Measurements from ENCODE around the gene P2RX1.

Gene P2RX1

GRCh38 chr17:3887804-3888203 is 28.5 kb downstream of the P2RX1 start:
- DNase-seq (ENCODE audit: low read depth): no peak

- no peak for DNase-seq (ENCODE audit: low read depth)
Observed at GRCh38 chr17:3887394-3887793, 28.9 kb downstream of the P2RX1 start.

GRCh38 chr17:3886776-3887175 is 29.5 kb downstream of the P2RX1 start:
- no peak for DNase-seq (ENCODE audit: low read depth)

GRCh38 chr17:3885970-3886369 is 30.3 kb downstream of the P2RX1 start:
- DNase-seq (ENCODE audit: low read depth): no peak

GRCh38 chr17:3885271-3885670 is 31.0 kb downstream of the P2RX1 start:
- DNase-seq (ENCODE audit: low read depth): no peak

GRCh38 chr17:3884188-3884587 is 32.1 kb downstream of the P2RX1 start:
- no peak for DNase-seq (ENCODE audit: low read depth)

GRCh38 chr17:3882276-3882675 is 34.0 kb downstream of the P2RX1 start:
- DNase-seq (ENCODE audit: low read depth): no peak

- no peak for DNase-seq (ENCODE audit: low read depth)
Observed at GRCh38 chr17:3880983-3881382, 35.3 kb downstream of the P2RX1 start.

- DNase-seq (ENCODE audit: low read depth): no peak
Observed at GRCh38 chr17:3879591-3880417, 36.5 kb downstream of the P2RX1 start.

- no peak for DNase-seq (ENCODE audit: low read depth)
Observed at GRCh38 chr17:3879186-3879585, 37.1 kb downstream of the P2RX1 start.

GRCh38 chr17:3877220-3877619 is 39.0 kb downstream of the P2RX1 start:
- DNase-seq (ENCODE audit: low read depth): no peak

- DNase-seq (ENCODE audit: low read depth): no peak
Observed at GRCh38 chr17:3875317-3875716, 40.9 kb downstream of the P2RX1 start.

GRCh38 chr17:3873862-3874261 is 42.4 kb downstream of the P2RX1 start:
- DNase-seq (ENCODE audit: low read depth): no peak

- no peak for DNase-seq (ENCODE audit: low read depth)
Observed at GRCh38 chr17:3870871-3871306, 45.4 kb downstream of the P2RX1 start.

GRCh38 chr17:3867606-3868005 is 48.7 kb downstream of the P2RX1 start:
- no peak for DNase-seq (ENCODE audit: low read depth)

GRCh38 chr17:3867106-3867505 is 49.2 kb downstream of the P2RX1 start:
- DNase-seq (ENCODE audit: low read depth): no peak

- DNase-seq (ENCODE audit: low read depth): no peak
Observed at GRCh38 chr17:3866276-3866675, 50.0 kb downstream of the P2RX1 start.

- no peak for DNase-seq (ENCODE audit: low read depth)
Observed at GRCh38 chr17:3865176-3865575, 51.1 kb downstream of the P2RX1 start.

GRCh38 chr17:3864534-3864933 is 51.7 kb downstream of the P2RX1 start:
- no peak for DNase-seq (ENCODE audit: low read depth)

GRCh38 chr17:3861761-3862681 is 54.2 kb downstream of the P2RX1 start:
- no peak for DNase-seq (ENCODE audit: low read depth)

GRCh38 chr17:3860939-3861700 is 55.1 kb downstream of the P2RX1 start:
- no peak for DNase-seq (ENCODE audit: low read depth)

GRCh38 chr17:3859940-3860339 is 56.3 kb downstream of the P2RX1 start:
- DNase-seq (ENCODE audit: low read depth): no peak

Data from GM04503 (cell line).